Heart left ventricle (tissue), 16 donors: ENCODE data around the gene PALM3. TPM values are rescaled to one million over a fixed set of nuclear protein-coding genes. Genes with fewer than 3 reads are reported as not detected.
A peak's percentile ranks its signal among the peaks of the same experiment; 100 is the strongest.
"Not testable (repeated sequence)": the region's sequence is repeated elsewhere in the genome, so short reads cannot be mapped to it uniquely, and the experiment has no call there.

Experiments
- ATAC-seq, 4 donors: fragments of 200-7000 bp; cut with Tn5 transposase; one replicate each; pipeline ENCODE4 v1.9.1; 2020 to 2022; ENCODE audit warnings: moderate library complexity in 4 of 4, mild to moderate bottlenecking in 3 of 4, moderate number of reproducible peaks in 1 of 4
- DNase-seq, 5 donors: peaks; one replicate each; pipeline ENCODE4 v3.0.0-alpha.2; 2020
- H3K27ac ChIP-seq, 12 donors: fragments of 200-600 bp; sonication (generic) in 4 of 12; one replicate each; pipeline versions ENCODE4 v1.5.0 to v1.8.0; 2016 to 2022; ENCODE audit warnings: mild to moderate bottlenecking in 2 of 12
- H3K27me3 ChIP-seq, 9 donors: fragments of 200-600 bp; sonication (generic) in 2 of 9; one replicate each; pipeline versions ENCODE4 v1.5.1 to v1.8.0; 2016 to 2022; ENCODE audit warnings: mild to moderate bottlenecking in 3 of 9
- H3K36me3 ChIP-seq, 9 donors: fragments of 200-600 bp; sonication (generic) in 2 of 9; one replicate each; pipeline versions ENCODE4 v1.5.0 to v1.8.0; 2018 to 2022; ENCODE audit warnings: mild to moderate bottlenecking in 2 of 9
- H3K4me1 ChIP-seq, 12 donors: fragments of 200-600 bp; sonication (generic) in 4 of 12; one replicate each; pipeline versions ENCODE4 v1.5.0 to v1.8.0; 2016 to 2022; ENCODE audit warnings: mild to moderate bottlenecking in 3 of 12
- H3K4me3 ChIP-seq, 12 donors: fragments of 200-600 bp; sonication (generic) in 4 of 12; one replicate each; pipeline versions ENCODE4 v1.5.0 to v1.8.0; 2017 to 2022; ENCODE audit warnings: mild to moderate bottlenecking in 9 of 12, moderate library complexity in 4 of 12
- H3K9me3 ChIP-seq, 12 donors: fragments of 200-600 bp; sonication (generic) in 4 of 12; one replicate each; pipeline versions ENCODE4 v1.5.0 to v1.8.0; 2016 to 2022; ENCODE audit warnings: mild to moderate bottlenecking in 1 of 12
- CTCF ChIP-seq, 12 donors: fragments of 200-600 bp; sonication (generic) in 4 of 12; IDR thresholded peaks; one replicate each; pipeline versions ENCODE4 v1.5.0 to v1.8.0; 2018 to 2022; ENCODE audit warnings: antibody characterized with exemption in 12 of 12, mild to moderate bottlenecking in 5 of 12
- POLR2A ChIP-seq, 2 donors: fragments of 450-650 bp; IDR thresholded peaks; one replicate each; pipeline ENCODE4 v1.6.1; 2017; ENCODE audit warnings: antibody characterized with exemption in 2 of 2, mild to moderate bottlenecking in 2 of 2, moderate library complexity in 2 of 2
- WGBS, 4 donors: extraction: QIAGEN DNeasy Blood & Tissue Kit in 2 of 4; methylation state at CpG; one replicate each; pipeline versions ENCODE4 v1.1.5 to v1.1.7; 2013 to 2018; 5-methylcytosine and 5-hydroxymethylcytosine counted together
- intact Hi-C, 10 donors: fragments of 100-400 bp; cut with DNase I; formaldehyde crosslinking; loops; one replicate each; pipeline versions ENCODE4 v1.11.1 to v1.14.2; 2022
- polyA plus RNA-seq, 2 donors: library from polyadenylated mRNA; stranded (reverse); fragments of 200-250 nt; gene quantifications; one replicate each; pipeline ENCODE4 v1.2.3, GENCODE V29; 2013
- total RNA-seq, 9 donors: library from RNA; depleted of rRNA in 2 of 9; stranded (reverse); fragments of >200 nt in 2 of 9; fragmentation: NEBNext Ultra II Directional in 3 of 9; extraction: Animal tissue kit (Norgen Biotek cat#: 25700) in 3 of 9; gene quantifications; one replicate each; pipeline versions ENCODE4 v1.1.0 to v1.2.4, GENCODE V29; 2016 to 2023
- donor health status: ischemic (EF 13 %, LVEDD 7.1; RV severe dilation, severe dysfunction).
- donor health status: healthy with polysubstance abuse.
- donor health status: DM: no; HTN: yes; CAD: no.
- donor health status: DM: no; HTN: no; CAD: no.
- donor health status: ischemic (EF 25% LVEDD 6.9; RV normal size, moderate dysfunction).
- donor health status: ischemic (EF 25% LVEDD 5.7; RV mildly dilated, moderate dysfunction).
- donor health status: healthy.
- donor health status: DM: yes; HTN: yes; CAD: no.
- donor health status: ischemic (EF 35%, LVEDD 5.7; RV mildly dilated, moderate dysfunction).
- donor health status: nonischemic (EF 11% LVEDD 7.7; RV severe dilation, severe dysfunction).
- donor health status: DM: yes; HTN: yes; CAD: no.
- donor health status: PGD.
- donor health status: ischemic (EF 29% LVEDD 5.4; RV normal size, mild dysfunction).
- donor health status: nonischemic (EF 23%, LVEDD 6.1; RV moderate dilation, normal function).

PALM3 gene
- total and polyA plus RNA-seq, 11 donors: 0.06 to 0.60 (median 0.30) TPM; not detected in 6

GRCh38 chr19:14021474-14021873 is 40.4 kb downstream of the PALM3 start:
- H3K9me3 ChIP-seq: no peaks in the 10 kb centered on the region
- peaks cover 0 to 35% (median 2%) of the 10 kb centered on the region in 12 donors for H3K4me1 ChIP-seq
- TF ChIP-seq POLR2A (IDR thresholded peaks at IDR 0.05) (no peak), CTCF (IDR thresholded peaks at IDR 0.05) (no peak)
- DNase-seq (no peak), ATAC-seq (no peak)
- no peaks in the 10 kb centered on the region for H3K36me3 ChIP-seq
- intact Hi-C loops: no loop called here
- no peaks in the 10 kb centered on the region for H3K27me3 ChIP-seq
- WGBS, 4 donors: 42 to 46% (median 44%) methylated on average over 5 of the region's 5 CpGs
- no peak overlapping the region for H3K4me3 ChIP-seq
- peak overlapping the region in 1 of 12 donors; percentile 33 for H3K27ac ChIP-seq

GRCh38 chr19:14019739-14020138 is 42.1 kb downstream of the PALM3 start:
- H3K27me3 ChIP-seq, H3K27ac ChIP-seq, H3K4me3 ChIP-seq, intact Hi-C loops, DNase-seq, H3K36me3 ChIP-seq, ATAC-seq, H3K9me3 ChIP-seq: not testable (repeated sequence)
- H3K4me1 ChIP-seq: peaks cover 0 to 40% (median 2%) of the 10 kb centered on the region in 12 donors
- WGBS, 4 donors: 91 to 95% (median 93%) methylated on average over 3 of the region's 3 CpGs

GRCh38 chr19:14019100-14019499 is 42.8 kb downstream of the PALM3 start:
- intact Hi-C loops: no loop called here
- no peak for ATAC-seq
- 81 to 87% (median 83%) methylated on average over 6 of the region's 6 CpGs for WGBS, 4 donors

GRCh38 chr19:14015524-14016035 is 46.3 kb downstream of the PALM3 start:
- H3K4me3 ChIP-seq: no peak overlapping the region
- TF ChIP-seq POLR2A (IDR thresholded peaks at IDR 0.05): no peak
- no peak for TF ChIP-seq CTCF (IDR thresholded peaks at IDR 0.05)
- peaks cover 0 to 19% (median 0%) of the 10 kb centered on the region in 12 donors for H3K4me1 ChIP-seq
- ATAC-seq: no peak
- H3K27me3 ChIP-seq: no peaks in the 10 kb centered on the region
- 79 to 84% (median 80%) methylated on average over 8 of the region's 8 CpGs for WGBS, 4 donors
- no peaks in the 10 kb centered on the region for H3K36me3 ChIP-seq
- intact Hi-C loops: no loop called here
- H3K27ac ChIP-seq: no peak overlapping the region
- DNase-seq: no peak
- no peaks in the 10 kb centered on the region for H3K9me3 ChIP-seq

More at GRCh38 chr19:14019100-14019499, 42.8 kb downstream of the PALM3 start:
- Histone ChIP-seq H3K9me3 (no peaks in the 10 kb centered on the region), H3K4me3 (no peak overlapping the region), H3K4me1 (peaks cover 0 to 35% (median 2%) of the 10 kb centered on the region in 12 donors), H3K36me3 (no peaks in the 10 kb centered on the region), H3K27me3 (no peaks in the 10 kb centered on the region), H3K27ac (no peak overlapping the region)
- no peak for TF ChIP-seq CTCF (IDR thresholded peaks at IDR 0.05)
- no peak for TF ChIP-seq POLR2A (IDR thresholded peaks at IDR 0.05)
- no peak for DNase-seq

GRCh38 chr19:14012378-14012915 is 49.4 kb downstream of the PALM3 start:
- Histone ChIP-seq H3K27ac (no peak overlapping the region), H3K36me3 (no peaks in the 10 kb centered on the region), H3K4me1 (peaks cover 0 to 9% (median 0%) of the 10 kb centered on the region in 12 donors), H3K9me3 (no peaks in the 10 kb centered on the region), H3K4me3 (no peak overlapping the region), H3K27me3 (no peaks in the 10 kb centered on the region)
- intact Hi-C loops: no loop called here
- no peak for DNase-seq
- ATAC-seq: no peak
- TF ChIP-seq POLR2A (IDR thresholded peaks at IDR 0.05) (no peak), CTCF (IDR thresholded peaks at IDR 0.05) (no peak)
- whole genome bisulfite sequencing, 4 donors: 79 to 92% (median 86%) methylated on average over 2 of the region's 2 CpGs
